ENCODE results near the gene LGALS4.
"Not testable (repeated sequence)": the region's sequence is repeated elsewhere in the genome, so short reads cannot be mapped to it uniquely, and the experiment has no call there.

LGALS4 gene, protein sequence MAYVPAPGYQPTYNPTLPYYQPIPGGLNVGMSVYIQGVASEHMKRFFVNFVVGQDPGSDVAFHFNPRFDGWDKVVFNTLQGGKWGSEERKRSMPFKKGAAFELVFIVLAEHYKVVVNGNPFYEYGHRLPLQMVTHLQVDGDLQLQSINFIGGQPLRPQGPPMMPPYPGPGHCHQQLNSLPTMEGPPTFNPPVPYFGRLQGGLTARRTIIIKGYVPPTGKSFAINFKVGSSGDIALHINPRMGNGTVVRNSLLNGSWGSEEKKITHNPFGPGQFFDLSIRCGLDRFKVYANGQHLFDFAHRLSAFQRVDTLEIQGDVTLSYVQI

DNA sequence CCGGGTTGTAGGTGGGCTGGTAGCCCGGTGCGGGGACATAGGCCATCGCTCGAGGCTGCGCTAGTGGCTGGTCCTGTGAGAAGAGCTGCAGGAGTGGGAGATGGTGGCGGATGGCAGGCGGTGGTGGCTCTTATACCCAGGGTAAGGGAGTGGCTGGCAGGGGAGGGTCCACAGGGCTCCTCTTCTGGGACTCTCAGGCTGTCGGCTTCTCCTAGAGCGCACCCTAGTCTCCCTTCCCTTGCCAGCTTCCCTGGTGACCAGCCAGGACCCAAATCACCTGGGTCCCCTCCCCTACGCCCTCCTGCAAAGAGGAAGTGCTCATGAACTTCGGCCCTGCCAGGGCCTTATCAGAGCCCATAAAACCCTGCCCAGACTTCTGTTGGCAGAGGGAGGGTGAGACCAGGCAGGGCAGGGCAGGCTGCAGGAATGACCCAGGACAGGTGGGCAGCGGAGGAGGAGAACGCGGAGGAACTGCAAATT lies at the start of gene LGALS4:
TSS of gene LGALS4 (minus strand) at position 105 of the 480 bp plus-strand sequence. CDS start at position 46, 59 bp downstream.
- Histone ChIP-seq H3K27ac (ENCODE audit: low read depth, low read length) (peak within 1 kb of the TSS; percentile 83), H3K4me3 (ENCODE audit: low read depth in 1 of 2, low read length in 2 of 2) (peak within 1 kb of the TSS; percentile 90 to 92), H3K27me3 (ENCODE audit: control insufficient read depth in 1 of 2, insufficient read depth in 2 of 2, low read length in 2 of 2) (no peaks in the 10 kb centered on the region), H3K9ac (ENCODE audit: low read depth in 1 of 2, low read length in 2 of 2) (peak within 1 kb of the TSS; percentile 89 to 96), H3K4me1 (ENCODE audit: control insufficient read depth in 1 of 2, insufficient read depth in 2 of 2, low read length in 2 of 2) (peaks cover 30 to 36% of the 10 kb centered on the region in 2 donors), H3K9me3 (ENCODE audit: control insufficient read depth in 1 of 2, low read length in 2 of 2) (no peaks in the 10 kb centered on the region), H3K36me3 (ENCODE audit: control insufficient read depth in 1 of 2, insufficient read depth in 2 of 2, low read length in 2 of 2) (peaks cover 23 to 42% of the 10 kb centered on the region in 2 donors)

DNA sequence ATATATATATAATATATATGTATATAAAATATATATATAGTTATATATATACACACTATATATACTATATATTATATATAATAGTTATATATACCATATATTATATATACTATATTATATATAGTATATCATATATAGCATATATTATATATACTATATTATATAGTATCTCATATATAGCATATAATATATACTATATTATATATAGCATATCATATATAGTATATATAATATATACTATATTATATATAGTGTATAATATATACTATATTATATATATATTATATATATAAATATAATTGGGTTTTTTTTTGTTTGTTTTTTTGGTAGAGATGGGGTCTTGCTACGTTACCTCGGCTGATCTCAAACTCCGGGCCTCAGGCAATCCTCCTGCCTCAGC lies 48.6 kb upstream of the LGALS4 start:
- Histone ChIP-seq H3K4me1 (ENCODE audit: control insufficient read depth in 1 of 2, insufficient read depth in 2 of 2, low read length in 2 of 2) (peaks cover 26 to 31% of the 10 kb centered on the region in 2 donors), H3K27ac (ENCODE audit: low read depth, low read length) (no peak overlapping the region)

DNA sequence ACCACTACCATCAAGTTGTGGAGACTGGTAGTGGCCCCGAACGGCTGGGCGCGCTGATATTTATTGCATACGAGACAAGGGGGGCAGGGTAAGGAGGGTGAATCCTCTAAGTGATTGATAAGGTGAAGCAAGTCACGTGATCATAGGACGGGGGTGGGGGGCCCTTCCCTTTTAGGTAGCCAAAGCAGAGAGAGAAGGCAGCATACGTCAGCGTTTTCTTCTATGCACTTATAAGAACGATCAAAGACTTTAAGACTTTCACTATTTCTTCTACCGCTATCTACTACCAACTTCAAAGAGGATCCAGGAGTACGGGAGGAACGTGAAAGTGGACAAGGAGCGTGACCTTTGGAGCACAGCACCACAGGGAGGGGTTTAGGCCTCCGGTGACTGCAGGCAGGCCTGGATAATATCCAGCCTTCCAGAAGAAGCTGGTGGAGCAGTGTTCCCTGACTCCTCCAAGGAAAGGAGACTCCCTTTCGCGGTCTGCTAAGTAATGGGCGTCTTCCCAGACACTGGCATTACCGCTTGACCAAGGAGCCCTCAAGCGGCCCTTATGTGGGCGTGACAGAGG lies 47.0 kb upstream of the LGALS4 start:
- H3K36me3 ChIP-seq (ENCODE audit: control insufficient read depth in 1 of 2, insufficient read depth in 2 of 2, low read length in 2 of 2); H3K9me3 ChIP-seq (ENCODE audit: control insufficient read depth in 1 of 2, low read length in 2 of 2); H3K27me3 ChIP-seq (ENCODE audit: control insufficient read depth in 1 of 2, insufficient read depth in 2 of 2, low read length in 2 of 2); H3K9ac ChIP-seq (ENCODE audit: low read depth in 1 of 2, low read length in 2 of 2); H3K4me3 ChIP-seq (ENCODE audit: low read depth in 1 of 2, low read length in 2 of 2); H3K27ac ChIP-seq (ENCODE audit: low read depth, low read length): not testable (repeated sequence)
- peaks cover 18 to 23% of the 10 kb centered on the region in 2 donors for H3K4me1 ChIP-seq (ENCODE audit: control insufficient read depth in 1 of 2, insufficient read depth in 2 of 2, low read length in 2 of 2)

More for the DNA sequence above, 48.6 kb upstream of the LGALS4 start:
- H3K9me3 ChIP-seq (ENCODE audit: control insufficient read depth in 1 of 2, low read length in 2 of 2): no peaks in the 10 kb centered on the region
- H3K27me3 ChIP-seq (ENCODE audit: control insufficient read depth in 1 of 2, insufficient read depth in 2 of 2, low read length in 2 of 2): no peaks in the 10 kb centered on the region
- H3K9ac ChIP-seq (ENCODE audit: low read depth in 1 of 2, low read length in 2 of 2): no peak overlapping the region
- no peak overlapping the region for H3K4me3 ChIP-seq (ENCODE audit: low read depth in 1 of 2, low read length in 2 of 2)
- H3K36me3 ChIP-seq (ENCODE audit: control insufficient read depth in 1 of 2, insufficient read depth in 2 of 2, low read length in 2 of 2): no peaks in the 10 kb centered on the region

DNA sequence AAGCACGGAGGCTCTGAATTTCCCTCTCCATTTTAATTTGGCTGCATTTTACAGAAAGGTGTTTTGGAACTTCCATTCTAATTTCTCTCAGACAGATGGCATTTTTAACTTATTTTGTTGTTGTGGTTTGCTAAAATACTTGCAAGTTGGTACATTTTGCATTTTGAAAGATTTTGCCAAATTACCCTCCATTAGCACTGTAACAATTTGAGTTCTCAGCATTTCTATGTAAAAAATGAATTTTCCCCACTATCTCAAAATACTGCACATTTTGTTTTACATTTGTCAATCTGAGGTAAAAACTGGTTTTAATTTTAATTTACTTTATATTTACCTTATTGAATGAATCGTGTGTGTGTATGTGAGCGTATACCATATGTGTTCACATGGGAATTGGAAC lies 44.1 kb upstream of the LGALS4 start:
- H3K4me1 ChIP-seq (ENCODE audit: control insufficient read depth in 1 of 2, insufficient read depth in 2 of 2, low read length in 2 of 2): peaks cover 14 to 19% of the 10 kb centered on the region in 2 donors
- no peak overlapping the region for H3K9ac ChIP-seq (ENCODE audit: low read depth in 1 of 2, low read length in 2 of 2)
- no peaks in the 10 kb centered on the region for H3K9me3 ChIP-seq (ENCODE audit: control insufficient read depth in 1 of 2, low read length in 2 of 2)
- no peak overlapping the region for H3K27ac ChIP-seq (ENCODE audit: low read depth, low read length)
- H3K27me3 ChIP-seq (ENCODE audit: control insufficient read depth in 1 of 2, insufficient read depth in 2 of 2, low read length in 2 of 2): no peaks in the 10 kb centered on the region
- no peaks in the 10 kb centered on the region for H3K36me3 ChIP-seq (ENCODE audit: control insufficient read depth in 1 of 2, insufficient read depth in 2 of 2, low read length in 2 of 2)
- H3K4me3 ChIP-seq (ENCODE audit: low read depth in 1 of 2, low read length in 2 of 2): no peak overlapping the region

DNA sequence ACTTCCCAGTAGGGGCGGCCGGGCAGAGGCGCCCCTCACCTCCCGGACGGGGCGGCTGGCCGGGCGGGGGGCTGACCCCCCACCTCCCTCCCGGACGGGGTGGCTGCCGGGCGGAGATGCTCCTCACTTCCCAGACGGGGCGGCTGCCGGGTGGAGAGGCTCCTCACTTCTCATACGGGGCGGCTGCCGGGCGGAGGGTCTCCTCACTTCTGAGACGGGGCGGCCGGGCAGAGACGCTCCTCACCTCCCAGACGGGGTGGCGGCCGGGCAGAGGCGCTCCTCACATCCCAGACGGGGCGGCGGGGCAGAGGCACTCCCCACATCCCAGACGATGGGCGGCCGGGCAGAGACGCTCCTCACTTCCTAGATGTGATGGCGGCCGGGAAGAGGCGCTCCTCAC lies 43.0 kb upstream of the LGALS4 start:
- H3K27ac ChIP-seq (ENCODE audit: low read depth, low read length); H3K36me3 ChIP-seq (ENCODE audit: control insufficient read depth in 1 of 2, insufficient read depth in 2 of 2, low read length in 2 of 2); H3K4me3 ChIP-seq (ENCODE audit: low read depth in 1 of 2, low read length in 2 of 2); H3K27me3 ChIP-seq (ENCODE audit: control insufficient read depth in 1 of 2, insufficient read depth in 2 of 2, low read length in 2 of 2); H3K9ac ChIP-seq (ENCODE audit: low read depth in 1 of 2, low read length in 2 of 2); H3K9me3 ChIP-seq (ENCODE audit: control insufficient read depth in 1 of 2, low read length in 2 of 2): not testable (repeated sequence)
- H3K4me1 ChIP-seq (ENCODE audit: control insufficient read depth in 1 of 2, insufficient read depth in 2 of 2, low read length in 2 of 2): peaks cover 11 to 26% of the 10 kb centered on the region in 2 donors

DNA sequence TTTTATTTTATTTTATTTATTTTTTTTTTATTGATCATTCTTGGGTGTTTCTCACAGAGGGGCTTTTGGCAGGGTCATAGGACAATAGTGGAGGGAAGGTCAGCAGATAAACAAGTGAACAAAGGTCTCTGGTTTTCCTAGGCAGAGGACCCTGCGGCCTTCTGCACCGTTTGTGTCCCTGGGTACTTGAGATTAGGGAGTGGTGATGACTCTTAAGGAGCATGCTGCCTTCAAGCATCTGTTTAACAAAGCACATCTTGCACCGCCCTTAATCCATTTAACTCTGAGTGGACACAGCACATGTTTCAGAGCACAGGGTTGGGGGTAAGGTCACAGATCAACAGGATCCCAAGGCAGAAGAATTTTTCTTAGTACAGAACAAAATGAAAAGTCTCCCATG lies 42.2 kb upstream of the LGALS4 start:
- H3K27ac ChIP-seq (ENCODE audit: low read depth, low read length); H3K9me3 ChIP-seq (ENCODE audit: control insufficient read depth in 1 of 2, low read length in 2 of 2); H3K4me3 ChIP-seq (ENCODE audit: low read depth in 1 of 2, low read length in 2 of 2); H3K36me3 ChIP-seq (ENCODE audit: control insufficient read depth in 1 of 2, insufficient read depth in 2 of 2, low read length in 2 of 2); H3K27me3 ChIP-seq (ENCODE audit: control insufficient read depth in 1 of 2, insufficient read depth in 2 of 2, low read length in 2 of 2); H3K9ac ChIP-seq (ENCODE audit: low read depth in 1 of 2, low read length in 2 of 2): not testable (repeated sequence)
- H3K4me1 ChIP-seq (ENCODE audit: control insufficient read depth in 1 of 2, insufficient read depth in 2 of 2, low read length in 2 of 2): peaks cover 10 to 26% of the 10 kb centered on the region in 2 donors

DNA sequence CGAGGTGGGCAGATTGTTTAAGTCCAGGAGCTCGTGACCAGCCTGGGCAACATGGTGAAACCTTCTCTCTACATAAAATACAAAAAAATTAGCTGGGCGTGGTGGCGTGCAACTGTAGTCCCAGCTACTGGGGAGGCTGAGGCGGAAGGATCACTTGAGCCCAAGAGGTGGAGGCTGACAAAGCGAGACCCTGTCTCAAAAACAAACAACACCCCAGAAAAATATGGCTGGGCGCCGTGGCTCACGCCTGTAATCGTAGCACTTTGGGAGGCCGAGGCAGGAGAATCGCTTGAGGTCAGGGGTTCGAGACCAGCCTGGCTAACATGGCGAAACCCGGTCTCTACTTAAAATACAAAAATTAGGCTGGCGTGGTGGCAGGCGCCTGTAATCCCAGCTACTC lies 40.5 kb upstream of the LGALS4 start:
- peak overlapping the region in 1 of 2 donors; percentile 88 for H3K9ac ChIP-seq (ENCODE audit: low read depth in 1 of 2, low read length in 2 of 2)

DNA sequence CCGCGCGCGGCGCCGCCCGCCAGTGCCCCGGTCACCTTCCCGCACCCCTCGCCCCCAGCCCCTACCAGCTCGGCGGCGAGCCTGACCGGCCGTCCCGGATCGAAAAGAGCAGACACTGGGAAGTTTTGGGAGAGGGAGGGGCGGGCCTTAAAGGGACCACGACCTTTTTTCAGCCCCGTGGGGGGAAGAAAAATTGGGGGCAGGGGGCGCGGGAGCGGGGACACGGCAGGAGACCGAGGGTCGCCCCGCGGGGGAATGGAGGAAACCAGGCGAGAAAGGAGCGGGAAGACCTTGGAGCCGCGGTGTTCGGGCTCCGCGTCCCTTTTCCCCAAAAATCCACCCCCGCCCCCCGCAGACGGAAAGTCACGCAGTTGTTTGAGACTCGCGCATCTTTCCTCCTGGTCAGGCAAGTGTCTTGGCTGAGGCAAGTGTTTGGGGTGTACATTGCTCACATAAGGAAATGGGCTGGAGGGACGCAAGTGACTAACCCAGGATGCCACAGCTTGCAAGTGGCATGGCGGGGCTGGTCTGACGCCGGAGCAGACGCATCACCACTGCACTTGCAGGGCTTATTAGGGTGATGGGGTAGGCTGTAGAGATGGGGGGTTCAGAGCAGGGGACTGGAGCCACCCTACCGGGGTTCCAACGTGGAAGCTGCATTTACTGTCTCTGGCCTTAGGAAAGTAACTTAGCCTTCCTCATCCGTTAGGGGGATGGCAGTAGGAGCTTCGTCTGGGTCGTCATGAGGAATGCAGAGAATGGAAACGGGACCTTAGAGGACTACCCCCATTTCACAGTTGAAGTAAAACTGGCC lies 39.7 kb upstream of the LGALS4 start:
- peak overlapping the region; percentile 86 to 88 for H3K9ac ChIP-seq (ENCODE audit: low read depth in 1 of 2, low read length in 2 of 2)
- H3K9me3 ChIP-seq (ENCODE audit: control insufficient read depth in 1 of 2, low read length in 2 of 2): no peaks in the 10 kb centered on the region
- H3K36me3 ChIP-seq (ENCODE audit: control insufficient read depth in 1 of 2, insufficient read depth in 2 of 2, low read length in 2 of 2): peaks cover 5 to 8% of the 10 kb centered on the region in 2 donors
- H3K27ac ChIP-seq (ENCODE audit: low read depth, low read length): peak overlapping the region; percentile 98
- H3K4me3 ChIP-seq (ENCODE audit: low read depth in 1 of 2, low read length in 2 of 2): peak overlapping the region; percentile 76 to 87
- peaks cover 19 to 37% of the 10 kb centered on the region in 2 donors for H3K4me1 ChIP-seq (ENCODE audit: control insufficient read depth in 1 of 2, insufficient read depth in 2 of 2, low read length in 2 of 2)
- no peaks in the 10 kb centered on the region for H3K27me3 ChIP-seq (ENCODE audit: control insufficient read depth in 1 of 2, insufficient read depth in 2 of 2, low read length in 2 of 2)

More for the DNA sequence above, 40.5 kb upstream of the LGALS4 start:
- H3K27me3 ChIP-seq (ENCODE audit: control insufficient read depth in 1 of 2, insufficient read depth in 2 of 2, low read length in 2 of 2): no peaks in the 10 kb centered on the region
- peaks cover 17 to 35% of the 10 kb centered on the region in 2 donors for H3K4me1 ChIP-seq (ENCODE audit: control insufficient read depth in 1 of 2, insufficient read depth in 2 of 2, low read length in 2 of 2)
- peak overlapping the region in 1 of 2 donors; percentile 76 for H3K4me3 ChIP-seq (ENCODE audit: low read depth in 1 of 2, low read length in 2 of 2)
- H3K36me3 ChIP-seq (ENCODE audit: control insufficient read depth in 1 of 2, insufficient read depth in 2 of 2, low read length in 2 of 2): peaks cover 0 to 5% of the 10 kb centered on the region in 2 donors
- no peak overlapping the region for H3K27ac ChIP-seq (ENCODE audit: low read depth, low read length)
- H3K9me3 ChIP-seq (ENCODE audit: control insufficient read depth in 1 of 2, low read length in 2 of 2): no peaks in the 10 kb centered on the region

DNA sequence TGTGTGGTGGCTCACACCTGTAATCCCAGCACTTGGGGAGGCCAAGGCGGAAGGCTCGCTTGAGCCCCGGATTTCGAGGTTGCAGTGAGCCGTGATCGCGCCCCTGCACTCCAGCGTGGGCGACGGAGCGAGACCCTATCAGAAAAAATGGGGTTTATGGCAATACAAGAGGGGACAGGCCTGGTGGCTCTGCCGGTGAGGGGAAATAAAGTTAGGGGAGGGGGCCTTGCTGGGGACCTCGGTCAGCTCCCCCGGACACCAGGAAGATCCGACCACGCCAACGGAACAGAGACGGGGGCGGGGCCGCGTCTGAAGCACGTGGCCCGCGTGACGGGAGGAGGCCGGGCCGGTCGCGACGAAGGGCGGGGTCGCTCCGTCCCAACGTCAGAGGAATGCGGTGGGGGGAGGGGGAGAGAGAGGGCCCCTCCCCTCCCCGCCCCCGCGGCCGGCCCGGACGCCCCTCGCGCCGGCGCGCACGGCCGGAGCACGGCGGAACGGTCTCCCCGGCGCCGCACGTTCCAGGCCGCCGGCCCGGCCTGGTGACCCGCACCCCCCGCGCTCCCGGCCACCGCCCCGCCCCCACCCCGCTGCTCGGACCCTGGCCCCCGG lies 39.0 kb upstream of the LGALS4 start:
- Histone ChIP-seq H3K9ac (ENCODE audit: low read depth in 1 of 2, low read length in 2 of 2) (peak overlapping the region; percentile 96 to 99), H3K27me3 (ENCODE audit: control insufficient read depth in 1 of 2, insufficient read depth in 2 of 2, low read length in 2 of 2) (no peaks in the 10 kb centered on the region), H3K9me3 (ENCODE audit: control insufficient read depth in 1 of 2, low read length in 2 of 2) (no peaks in the 10 kb centered on the region), H3K4me3 (ENCODE audit: low read depth in 1 of 2, low read length in 2 of 2) (peak overlapping the region; percentile 76 to 87), H3K4me1 (ENCODE audit: control insufficient read depth in 1 of 2, insufficient read depth in 2 of 2, low read length in 2 of 2) (peaks cover 23 to 42% of the 10 kb centered on the region in 2 donors), H3K36me3 (ENCODE audit: control insufficient read depth in 1 of 2, insufficient read depth in 2 of 2, low read length in 2 of 2) (peaks cover 12% of the 10 kb centered on the region in 2 donors), H3K27ac (ENCODE audit: low read depth, low read length) (peak overlapping the region; percentile 98)

All from duodenal mucosa (tissue), 2 donors.